ENCODE data around the gene PADI3.
A peak's percentile ranks its signal among the peaks of the same experiment; 100 is the strongest.
"Not testable (repeated sequence)": the region's sequence is repeated elsewhere in the genome, so short reads cannot be mapped to it uniquely, and the experiment has no call there.

Gene PADI3

GRCh38 chr1:17234405-17234804 is 14.5 kb upstream of the PADI3 start:
- POLR2A ChIA-PET, result no interaction called here
- TF ChIP-seq CTCF (IDR thresholded peaks at IDR 0.05; ENCODE audit: control extremely low read depth, extremely low read depth, low read depth, missing control alignments), result no peak
- CTCF ChIA-PET, result interaction anchor here (1.4 to 13.4 kb wide), 2 partner anchors 27 to 110 kb away, joined by 4 to 209 read pairs; partner anchors contain the start of gene PADI2
- no peak for DNase-seq (ENCODE audit: extremely low spot score)

- ChIA-PET CTCF (interaction anchor here (1.4 to 13.4 kb wide), 3 partner anchors 12 to 111 kb away, joined by 4 to 209 read pairs (median 13); partner anchors contain the start of gene PADI2), POLR2A (no interaction called here)
- TF ChIP-seq CTCF (IDR thresholded peaks at IDR 0.05; ENCODE audit: control extremely low read depth, extremely low read depth, low read depth, missing control alignments), result no peak
- DNase-seq (ENCODE audit: extremely low spot score), result no peak
Measured at GRCh38 chr1:17235135-17235885, 13.6 kb upstream of the PADI3 start.

GRCh38 chr1:17236779-17237560 is 11.9 kb upstream of the PADI3 start:
- ChIA-PET POLR2A (no interaction called here), CTCF (interaction anchor here (0.6 to 13.4 kb wide), 27 partner anchors 8 to 613 kb away, joined by 3 to 209 read pairs (median 4); partner anchors contain the start of gene PADI2)
- peak; percentile 94 for TF ChIP-seq CTCF (IDR thresholded peaks at IDR 0.05; ENCODE audit: control extremely low read depth, extremely low read depth, low read depth, missing control alignments)
- DNase-seq (ENCODE audit: extremely low spot score), result peak; percentile 89

- ChIA-PET CTCF (interaction anchor here (0.7 to 13.4 kb wide), 18 partner anchors 8 to 613 kb away, joined by 3 to 209 read pairs (median 7); partner anchors contain the start of gene PADI2), POLR2A (no interaction called here)
- no peak for DNase-seq (ENCODE audit: extremely low spot score)
- TF ChIP-seq CTCF (IDR thresholded peaks at IDR 0.05; ENCODE audit: control extremely low read depth, extremely low read depth, low read depth, missing control alignments), result no peak
Measured at GRCh38 chr1:17237561-17237903, 11.4 kb upstream of the PADI3 start.

GRCh38 chr1:17239420-17239819 is 9.5 kb upstream of the PADI3 start:
- DNase-seq (ENCODE audit: extremely low spot score), result peak; percentile 62
- POLR2A ChIA-PET, result no interaction called here
- CTCF ChIA-PET, result interaction anchor here (1.5 to 13.4 kb wide), 2 partner anchors 115 to 179 kb away, joined by 5 to 209 read pairs; partner anchors contain the start of gene PADI2
- TF ChIP-seq CTCF (IDR thresholded peaks at IDR 0.05; ENCODE audit: control extremely low read depth, extremely low read depth, low read depth, missing control alignments), result no peak

GRCh38 chr1:17241011-17241779 is 7.7 kb upstream of the PADI3 start:
- DNase-seq (ENCODE audit: extremely low spot score); POLR2A ChIA-PET: not testable (repeated sequence)
- CTCF ChIA-PET, result interaction anchor here (13.4 kb wide), 1 partner anchor 117 kb away, joined by 209 read pairs; the partner anchor contains the start of gene PADI2

- CTCF ChIA-PET, result interaction anchor here (13.4 kb wide), 1 partner anchor 118 kb away, joined by 209 read pairs; the partner anchor contains the start of gene PADI2
- POLR2A ChIA-PET; DNase-seq (ENCODE audit: extremely low spot score): not testable (repeated sequence)
Measured at GRCh38 chr1:17241780-17242074, 7.2 kb upstream of the PADI3 start.
